Muscle layer of colon (tissue), 2 donors: ENCODE data around the gene CD8B2.
"Not testable (repeated sequence)": the region's sequence is repeated elsewhere in the genome, so short reads cannot be mapped to it uniquely, and the experiment has no call there.

Experiments
- H3K27ac ChIP-seq: one replicate; pipeline ENCODE4 v1.7.0; 2013; ENCODE audit warnings: low read depth, mild to moderate bottlenecking, low read length, moderate library complexity
- H3K27me3 ChIP-seq, 2 donors: one replicate each; pipeline ENCODE4 v1.7.0; 2013; ENCODE audit warnings: low read length in 2 of 2, mild to moderate bottlenecking in 2 of 2; ENCODE audit not compliant: insufficient read depth in 2 of 2, control insufficient read depth in 1 of 2
- H3K36me3 ChIP-seq: one replicate; pipeline ENCODE4 v1.7.0; 2013; ENCODE audit warnings: mild to moderate bottlenecking, low read length; ENCODE audit not compliant: insufficient read depth
- H3K4me1 ChIP-seq: one replicate; pipeline ENCODE4 v1.7.0; 2013; ENCODE audit warnings: mild to moderate bottlenecking, low read length; ENCODE audit not compliant: insufficient read depth
- H3K4me3 ChIP-seq, 2 donors: one replicate each; pipeline ENCODE4 v1.7.0; 2013; ENCODE audit warnings: low read length in 2 of 2, low read depth in 1 of 2, mild to moderate bottlenecking in 1 of 2, moderate library complexity in 1 of 2
- H3K9ac ChIP-seq: one replicate; pipeline ENCODE4 v1.7.0; 2013; ENCODE audit warnings: low read length
- H3K9me3 ChIP-seq: one replicate; pipeline ENCODE4 v1.7.0; 2013; ENCODE audit warnings: mild to moderate bottlenecking, low read length
- donor health status: abdominal sarcoma.
- donor health status: Adenocarcinoma of cecum.

CD8B2 gene

DNA sequence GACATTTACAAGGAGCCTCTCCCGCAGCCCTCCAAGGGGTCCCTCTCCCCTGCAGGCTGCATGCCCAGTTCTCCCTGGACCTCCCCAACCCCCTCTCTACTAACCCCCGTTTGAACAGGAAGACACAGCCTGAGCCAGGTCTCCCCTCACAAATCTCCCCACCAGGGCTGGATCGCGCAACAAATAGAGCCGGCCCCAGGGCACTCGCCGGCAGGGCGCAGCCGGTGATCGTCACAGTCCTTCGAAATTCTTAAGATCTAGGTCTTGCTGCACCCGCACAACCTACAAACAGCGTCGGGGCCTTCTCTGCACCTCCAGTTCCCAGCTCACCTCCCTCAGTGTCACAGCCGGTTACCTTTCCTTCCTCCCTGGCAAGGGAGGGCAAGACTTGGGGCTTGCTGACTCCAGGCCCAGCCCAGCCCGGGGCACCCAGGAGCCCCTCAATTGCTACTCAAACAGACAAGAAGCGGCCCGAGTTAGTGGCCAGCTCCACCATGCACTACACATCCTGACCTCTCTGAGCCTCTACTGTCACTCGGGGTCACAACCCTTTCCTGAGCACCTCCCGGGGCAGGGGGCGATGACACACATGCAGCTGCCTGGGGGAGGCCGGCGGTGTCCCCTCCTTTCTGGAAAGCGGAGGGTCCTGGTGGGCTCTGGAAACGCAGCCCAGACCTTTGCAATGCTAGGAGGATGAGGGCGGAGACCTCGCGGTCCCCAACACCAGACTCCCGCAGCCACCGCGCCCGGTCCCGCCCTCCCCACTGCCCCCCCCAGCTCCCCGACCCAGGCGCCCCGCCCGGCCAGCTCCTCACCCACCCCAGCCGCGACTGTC lies at the start of gene CD8B2:
Gene CD8B2, plus strand, starts transcription at position 814 of the 835 bp plus-strand sequence. CDS start 63 bp downstream, outside the sequence.
- H3K36me3 ChIP-seq, H3K9ac ChIP-seq, H3K27me3 ChIP-seq, H3K9me3 ChIP-seq, H3K27ac ChIP-seq, H3K4me3 ChIP-seq, H3K4me1 ChIP-seq: not testable (repeated sequence)

DNA sequence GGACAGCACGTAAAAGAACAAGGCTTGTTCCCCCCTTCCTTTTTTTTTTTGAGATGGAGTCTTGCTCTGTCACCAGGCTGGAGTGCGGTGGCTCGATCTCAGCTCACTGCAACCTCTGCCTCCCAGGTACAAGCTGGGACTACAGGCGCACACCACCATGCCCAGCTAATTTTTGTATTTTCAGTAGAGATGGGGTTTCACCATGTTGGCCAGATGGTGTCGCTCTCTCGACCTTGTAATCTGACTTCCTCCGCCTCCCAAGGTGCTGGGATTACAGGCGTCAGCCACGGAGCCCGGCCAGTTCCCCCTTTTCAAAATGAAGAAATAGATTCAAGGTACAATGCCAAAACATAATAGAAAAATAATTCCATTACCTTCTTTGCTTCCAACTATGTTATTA lies 25.3 kb upstream of the CD8B2 start:
- H3K27ac ChIP-seq, H3K9me3 ChIP-seq, H3K36me3 ChIP-seq, H3K27me3 ChIP-seq, H3K4me3 ChIP-seq, H3K4me1 ChIP-seq, H3K9ac ChIP-seq: not testable (repeated sequence)

- H3K9me3 ChIP-seq, H3K9ac ChIP-seq, H3K4me3 ChIP-seq, H3K4me1 ChIP-seq, H3K27ac ChIP-seq, H3K36me3 ChIP-seq, H3K27me3 ChIP-seq: not testable (repeated sequence)
These were observed 19.6 kb upstream of the CD8B2 start for GRCh38 chr2:106467516-106467915.

GRCh38 chr2:106468107-106468506 lies 19.1 kb upstream of the CD8B2 start, which contains the start of gene RGPD3:
Gene RGPD3 (minus strand): TSS chr2:106468413. CDS start chr2:106468288, 125 bp downstream.
- not testable (repeated sequence) for H3K4me3 ChIP-seq, H3K4me1 ChIP-seq, H3K27me3 ChIP-seq, H3K36me3 ChIP-seq, H3K27ac ChIP-seq, H3K9ac ChIP-seq, H3K9me3 ChIP-seq

GRCh38 chr2:106470658-106471057 lies 16.5 kb upstream of the CD8B2 start:
- not testable (repeated sequence) for H3K36me3 ChIP-seq, H3K27me3 ChIP-seq, H3K9ac ChIP-seq, H3K9me3 ChIP-seq, H3K27ac ChIP-seq, H3K4me3 ChIP-seq, H3K4me1 ChIP-seq

DNA sequence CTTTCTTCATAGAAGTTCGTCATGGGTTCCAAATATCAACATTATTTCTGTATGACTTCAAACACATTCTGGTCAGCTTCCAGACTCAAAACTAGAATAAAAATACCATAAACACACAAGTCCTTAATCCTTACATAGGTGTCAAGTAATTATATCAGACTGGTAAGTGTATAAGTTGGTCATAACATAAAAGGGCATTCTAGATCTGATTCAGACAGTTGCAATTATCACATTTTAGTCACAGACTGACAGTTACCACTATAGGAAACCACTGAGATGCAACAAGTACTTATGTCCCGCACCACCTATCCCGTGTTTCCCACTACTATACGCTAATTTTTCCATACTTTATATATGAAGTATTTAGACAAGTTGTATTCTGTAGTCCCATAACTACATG lies 9.5 kb upstream of the CD8B2 start:
- H3K9ac ChIP-seq, H3K36me3 ChIP-seq, H3K4me3 ChIP-seq, H3K27me3 ChIP-seq, H3K27ac ChIP-seq, H3K4me1 ChIP-seq, H3K9me3 ChIP-seq: not testable (repeated sequence)

DNA sequence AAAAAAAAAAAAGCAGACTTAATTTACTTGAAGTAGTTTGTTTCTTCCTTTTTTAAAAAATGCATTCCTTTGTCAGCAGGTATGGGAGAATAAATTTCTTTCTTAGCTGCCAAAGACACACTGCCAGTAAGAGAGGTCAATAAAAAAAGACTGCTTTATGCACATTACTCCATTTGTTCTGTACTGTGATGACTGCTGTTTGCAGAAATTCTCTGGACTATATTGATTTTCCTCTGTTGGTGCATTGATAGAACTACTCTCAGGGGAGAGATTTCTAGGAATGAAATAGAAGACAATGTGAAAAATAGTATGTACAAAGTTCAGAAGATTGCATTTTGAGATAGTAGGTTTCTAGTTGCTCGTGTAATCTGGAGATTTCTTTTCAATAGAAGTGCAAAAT lies 7.6 kb upstream of the CD8B2 start:
- not testable (repeated sequence) for H3K4me1 ChIP-seq, H3K27me3 ChIP-seq, H3K9me3 ChIP-seq, H3K36me3 ChIP-seq, H3K9ac ChIP-seq, H3K4me3 ChIP-seq, H3K27ac ChIP-seq

DNA sequence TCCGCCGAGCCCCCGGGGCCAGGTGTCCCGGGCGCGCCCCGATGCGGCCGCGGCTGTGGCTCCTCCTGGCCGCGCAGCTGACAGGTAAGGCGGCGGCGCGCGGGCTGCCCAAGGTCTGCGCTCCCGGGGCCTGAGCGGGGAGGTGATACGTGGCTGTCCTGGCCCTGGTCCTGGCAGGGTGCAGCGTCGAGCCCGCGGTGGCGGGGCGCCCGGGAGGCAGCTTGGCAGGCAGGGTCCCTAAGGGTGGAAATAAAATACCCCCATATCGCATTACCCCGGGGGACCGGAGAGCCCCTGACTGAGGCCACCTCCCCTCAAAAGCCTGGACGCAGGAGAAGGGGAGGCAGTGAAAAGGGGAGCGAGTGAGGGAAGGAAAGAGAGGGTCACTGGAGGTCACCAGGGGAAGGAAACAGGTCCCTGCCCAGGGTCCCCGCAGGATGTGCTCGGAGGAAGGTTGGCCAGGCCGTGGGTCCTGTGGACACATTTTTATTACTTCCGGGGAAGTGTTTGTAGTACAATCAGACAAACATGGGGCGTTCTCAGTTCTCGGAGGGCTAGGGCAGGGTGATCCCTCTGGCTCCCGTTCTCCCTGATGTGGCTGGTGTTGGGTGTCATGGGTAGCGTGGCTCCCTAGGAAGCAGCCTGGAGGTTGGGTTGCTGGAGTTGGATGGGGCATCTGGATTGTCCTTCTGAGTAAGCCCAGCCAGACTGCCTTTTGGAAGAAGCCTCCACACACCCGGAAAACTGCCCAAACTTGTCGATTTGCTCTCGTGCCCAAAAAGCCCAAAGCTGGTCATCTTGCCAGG lies 425 bp downstream of the CD8B2 start:
- not testable (repeated sequence) for H3K27me3 ChIP-seq, H3K4me3 ChIP-seq, H3K4me1 ChIP-seq, H3K27ac ChIP-seq, H3K9me3 ChIP-seq, H3K36me3 ChIP-seq, H3K9ac ChIP-seq

DNA sequence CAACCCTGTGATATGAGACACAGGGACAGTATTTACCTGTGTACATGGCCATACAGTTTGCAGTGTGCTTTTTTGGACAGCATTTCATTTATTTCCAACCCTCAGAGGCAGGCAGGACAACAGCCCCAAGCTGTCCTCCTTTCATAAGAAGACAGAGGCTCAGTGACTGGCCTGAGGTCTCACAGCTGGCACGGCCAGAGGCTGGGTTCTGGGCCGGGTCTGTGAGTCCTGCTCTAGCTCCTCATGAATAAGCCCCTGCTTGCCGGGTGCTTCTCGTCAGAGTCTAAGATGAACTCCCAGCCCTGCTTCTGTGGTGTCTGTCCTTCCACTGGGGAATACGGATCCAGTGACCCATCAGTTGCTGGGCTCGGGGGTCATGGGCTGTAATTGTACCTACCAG lies 2.5 kb downstream of the CD8B2 start:
- H3K36me3 ChIP-seq, H3K4me1 ChIP-seq, H3K9ac ChIP-seq, H3K9me3 ChIP-seq, H3K27ac ChIP-seq, H3K27me3 ChIP-seq, H3K4me3 ChIP-seq: not testable (repeated sequence)

DNA sequence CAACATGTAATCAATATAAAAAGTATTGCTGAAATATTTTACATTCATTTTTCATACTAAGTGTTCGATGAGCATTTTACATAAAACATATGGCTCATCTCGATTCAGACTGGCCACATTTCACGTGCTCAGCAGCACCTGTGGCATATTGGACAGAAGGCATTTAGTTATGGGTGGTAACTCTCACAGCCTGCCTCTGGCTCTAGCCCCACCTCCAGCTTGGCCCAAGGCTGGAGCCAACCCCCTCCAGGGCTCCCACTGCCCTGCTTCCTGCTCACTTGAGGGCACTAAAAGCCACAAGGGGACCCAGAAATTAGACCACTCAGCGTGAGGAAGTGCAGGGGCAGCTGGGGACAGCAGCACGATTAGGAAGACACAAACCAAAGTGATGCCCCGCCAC lies 5.2 kb downstream of the CD8B2 start:
- not testable (repeated sequence) for H3K4me1 ChIP-seq, H3K36me3 ChIP-seq, H3K27me3 ChIP-seq, H3K27ac ChIP-seq, H3K9me3 ChIP-seq, H3K9ac ChIP-seq, H3K4me3 ChIP-seq

DNA sequence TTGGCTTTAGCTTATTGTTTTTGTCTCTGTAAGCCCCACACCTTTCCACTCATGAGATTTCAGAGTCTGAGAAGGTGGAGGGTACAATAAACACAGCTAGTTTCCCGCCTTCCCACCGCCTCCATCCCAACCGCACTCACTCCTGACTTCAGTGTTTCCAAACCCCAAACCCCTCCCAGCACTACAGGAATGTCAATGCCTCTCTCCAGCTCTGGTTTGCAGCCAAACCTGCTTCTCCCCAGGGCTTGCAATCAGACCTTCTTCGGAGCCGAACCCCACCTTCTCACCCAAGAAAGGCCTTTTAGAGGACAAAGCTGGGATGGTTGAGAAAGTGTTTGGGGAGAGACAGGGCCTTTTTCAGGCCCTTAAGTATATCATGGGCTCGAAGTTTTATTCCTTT lies 5.7 kb downstream of the CD8B2 start:
- not testable (repeated sequence) for H3K27ac ChIP-seq, H3K4me3 ChIP-seq, H3K9me3 ChIP-seq, H3K27me3 ChIP-seq, H3K36me3 ChIP-seq, H3K4me1 ChIP-seq, H3K9ac ChIP-seq

DNA sequence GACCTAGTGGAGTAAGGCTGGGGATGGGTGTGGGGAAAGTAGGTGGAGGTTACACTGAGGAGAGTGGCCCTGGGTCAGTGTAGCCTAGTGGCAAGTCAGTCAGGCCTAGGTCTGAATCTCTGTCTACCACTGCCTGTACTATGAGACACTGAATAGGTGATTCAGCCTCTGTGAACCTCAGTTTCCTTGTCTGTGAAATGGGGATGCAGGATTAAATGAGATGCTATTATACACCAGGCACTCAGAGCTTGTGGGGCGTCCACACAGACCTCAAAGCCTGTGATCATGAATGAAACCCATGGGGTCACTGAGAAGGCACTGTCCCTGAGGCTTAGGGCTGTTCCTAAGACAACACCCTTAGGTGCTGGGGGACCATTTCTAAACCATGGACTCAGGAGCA lies 11.4 kb downstream of the CD8B2 start:
- not testable (repeated sequence) for H3K36me3 ChIP-seq, H3K27me3 ChIP-seq, H3K9me3 ChIP-seq, H3K9ac ChIP-seq, H3K27ac ChIP-seq, H3K4me1 ChIP-seq, H3K4me3 ChIP-seq
